Choroid plexus epithelial cell (primary cell): ENCODE measurements around the gene FRMD5.
"Not testable (repeated sequence)": the region's sequence is repeated elsewhere in the genome, so short reads cannot be mapped to it uniquely, and the experiment has no call there.

Experiments
- DNase-seq: peaks from one replicate; pipeline ENCODE4 v3.0.0-alpha.2; 2010; ENCODE audit warnings: low read depth
- H3K4me3 ChIP-seq: 2 replicates; pipeline ENCODE4 v1.5.1; 2011; ENCODE audit warnings: low read depth, mild to moderate bottlenecking, control low read depth, low read length, moderate library complexity
- CTCF ChIP-seq: conservative IDR thresholded peaks from 2 replicates; pipeline ENCODE4 v1.5.1; 2011; ENCODE audit warnings: low read depth, mild to moderate bottlenecking, control low read depth, inconsistent platforms, low read length, moderate library complexity

FRMD5 gene

GRCh38 chr15:44195151-44195740, at the start of gene FRMD5:
TSS of gene FRMD5 (minus strand) at chr15:44195271.
- H3K4me3 ChIP-seq, result peak within 1 kb of the TSS; percentile 80
- peak; percentile 96 for DNase-seq
- peak; percentile 68 for TF ChIP-seq CTCF

GRCh38 chr15:44243829-44244228, 48.8 kb upstream of the FRMD5 start:
- TF ChIP-seq CTCF, result peak; percentile 37

GRCh38 chr15:44243141-44243540, 48.1 kb upstream of the FRMD5 start:
- no peak for TF ChIP-seq CTCF
- DNase-seq, result no peak
- H3K4me3 ChIP-seq, result no peak overlapping the region

More at GRCh38 chr15:44243829-44244228, 48.8 kb upstream of the FRMD5 start:
- DNase-seq, result no peak
- no peak overlapping the region for H3K4me3 ChIP-seq

GRCh38 chr15:44231842-44232241, 36.8 kb upstream of the FRMD5 start:
- no peak for TF ChIP-seq CTCF
- peak; percentile 9 for DNase-seq
- no peak overlapping the region for H3K4me3 ChIP-seq

- not testable (repeated sequence) for H3K4me3 ChIP-seq, DNase-seq
Observed at GRCh38 chr15:44229301-44229700, 34.2 kb upstream of the FRMD5 start.

GRCh38 chr15:44227584-44227983, 32.5 kb upstream of the FRMD5 start:
- TF ChIP-seq CTCF, result no peak
- H3K4me3 ChIP-seq, result no peak overlapping the region
- no peak for DNase-seq

- not testable (repeated sequence) for DNase-seq, H3K4me3 ChIP-seq
Observed at GRCh38 chr15:44227001-44227400, 31.9 kb upstream of the FRMD5 start.

- TF ChIP-seq CTCF, result no peak
- no peak overlapping the region for H3K4me3 ChIP-seq
- DNase-seq, result peak; percentile 36
Observed at GRCh38 chr15:44222478-44222877, 27.4 kb upstream of the FRMD5 start.
